ENCODE results near the gene NCOA4. TPM values are rescaled to one million over a fixed set of nuclear protein-coding genes. Genes with fewer than 3 reads are reported as not detected.
"Not testable (repeated sequence)": the region's sequence is repeated elsewhere in the genome, so short reads cannot be mapped to it uniquely, and the experiment has no call there.

Gene NCOA4
- total RNA-seq, 2 experiments from 2014 or later: 71.1 to 78.8 TPM

- Histone ChIP-seq H2AFZ (ENCODE audit: low read length) (no peak overlapping the region), H3K4me2 (ENCODE audit: low read length) (no peak overlapping the region)
- CTCF ChIA-PET (ENCODE audit: unreplicated experiment): no interaction called here
Observed at GRCh38 chr10:46052057-46052790, 21.8 kb upstream of the NCOA4 start.

GRCh38 chr10:46050941-46051623 lies 20.7 kb upstream of the NCOA4 start:
- H3K9me3 ChIP-seq (ENCODE audit: low read length): no peaks in the 10 kb centered on the region
- no peaks in the 10 kb centered on the region for H3K4me1 ChIP-seq (ENCODE audit: insufficient read depth, low read length, poor library complexity, severe bottlenecking)
- ChIA-PET POLR2A (no interaction called here), CTCF (ENCODE audit: unreplicated experiment) (no interaction called here)
- no peaks in the 10 kb centered on the region for H4K20me1 ChIP-seq (ENCODE audit: insufficient read depth, low read length)
- no peak overlapping the region for H2AFZ ChIP-seq (ENCODE audit: low read length)
- BruUV-seq (replicated peaks): no TSS peak
- TF ChIP-seq EZH2phosphoT487 (IDR thresholded peaks at IDR 0.05; ENCODE audit: borderline replicate concordance, low read depth, low read length) (no peak), CTCF (conservative IDR thresholded peaks at IDR 0.05; ENCODE audit: low read length) (no peak)
- no peaks in the 10 kb centered on the region for H3K79me2 ChIP-seq (ENCODE audit: insufficient read depth, low read depth, low read length)
- H3K4me3 ChIP-seq (ENCODE audit: low read depth, low read length, poor library complexity, severe bottlenecking): no peak overlapping the region
- H3K4me2 ChIP-seq (ENCODE audit: low read length): no peak overlapping the region
- H3K27ac ChIP-seq (ENCODE audit: low read depth, low read length, poor library complexity, severe bottlenecking): no peak overlapping the region
- H3K9me2 ChIP-seq (ENCODE audit: insufficient read depth, low read length): no peaks in the 10 kb centered on the region
- no peak for DNase-seq (ENCODE audit: low spot score)
- intact Hi-C loops (cut with micrococcal nuclease; ENCODE audit: unreplicated experiment): no loop called here
- H3K36me3 ChIP-seq (ENCODE audit: insufficient read depth, low read length): no peaks in the 10 kb centered on the region

More at GRCh38 chr10:46052057-46052790, 21.8 kb upstream of the NCOA4 start:
- no peaks in the 10 kb centered on the region for H3K4me1 ChIP-seq (ENCODE audit: insufficient read depth, low read length, poor library complexity, severe bottlenecking)
- POLR2A ChIA-PET: interaction anchor here (1.7 kb wide), 1 partner anchor 14 kb away, joined by 5 read pairs; no protein-coding TSS in a partner anchor
- no peak overlapping the region for H3K27ac ChIP-seq (ENCODE audit: low read depth, low read length, poor library complexity, severe bottlenecking)
- intact Hi-C loops (cut with micrococcal nuclease; ENCODE audit: unreplicated experiment): no loop called here
- H3K9me2 ChIP-seq (ENCODE audit: insufficient read depth, low read length): no peaks in the 10 kb centered on the region
- DNase-seq (ENCODE audit: low spot score): no peak
- BruUV-seq (replicated peaks): no TSS peak
- no peaks in the 10 kb centered on the region for H3K79me2 ChIP-seq (ENCODE audit: insufficient read depth, low read depth, low read length)
- no peaks in the 10 kb centered on the region for H3K36me3 ChIP-seq (ENCODE audit: insufficient read depth, low read length)
- no peak overlapping the region for H3K4me3 ChIP-seq (ENCODE audit: low read depth, low read length, poor library complexity, severe bottlenecking)
- peaks cover 3% of the 10 kb centered on the region; the same call in 1 of the 2 replicates for H3K9me3 ChIP-seq (ENCODE audit: low read length)
- no peaks in the 10 kb centered on the region for H4K20me1 ChIP-seq (ENCODE audit: insufficient read depth, low read length)
- TF ChIP-seq CTCF (conservative IDR thresholded peaks at IDR 0.05; ENCODE audit: low read length): no peak
- TF ChIP-seq EZH2phosphoT487 (IDR thresholded peaks at IDR 0.05; ENCODE audit: borderline replicate concordance, low read depth, low read length): no peak

- H3K4me2 ChIP-seq (ENCODE audit: low read length); H3K9me3 ChIP-seq (ENCODE audit: low read length); H3K4me1 ChIP-seq (ENCODE audit: insufficient read depth, low read length, poor library complexity, severe bottlenecking); BruUV-seq (replicated peaks); POLR2A ChIA-PET; H2AFZ ChIP-seq (ENCODE audit: low read length); DNase-seq (ENCODE audit: low spot score); CTCF ChIA-PET (ENCODE audit: unreplicated experiment); H3K36me3 ChIP-seq (ENCODE audit: insufficient read depth, low read length); H4K20me1 ChIP-seq (ENCODE audit: insufficient read depth, low read length); H3K4me3 ChIP-seq (ENCODE audit: low read depth, low read length, poor library complexity, severe bottlenecking); H3K27ac ChIP-seq (ENCODE audit: low read depth, low read length, poor library complexity, severe bottlenecking); intact Hi-C loops (cut with micrococcal nuclease; ENCODE audit: unreplicated experiment); H3K9me2 ChIP-seq (ENCODE audit: insufficient read depth, low read length); H3K79me2 ChIP-seq (ENCODE audit: insufficient read depth, low read depth, low read length): not testable (repeated sequence)
Observed at GRCh38 chr10:46049497-46049831, 19.0 kb upstream of the NCOA4 start.
